MM.1S (cell line): ENCODE data around the gene ISLR.

Experiments used
- EZH2 ChIP-seq: fragments of 300-600 bp; sonication (generic); optimal IDR thresholded peaks from 2 replicates; pipeline ENCODE3; 2017; ENCODE audit warnings: low read depth, mild to moderate bottlenecking, antibody characterized with exemption, low read length, mixed read lengths
- EZH2phosphoT487 ChIP-seq: fragments of 300-600 bp; sonication (generic); IDR thresholded peaks from 2 replicates; pipeline ENCODE4 v1.6.1; 2018; ENCODE audit warnings: antibody characterized with exemption, low read length
- TF ChIP-seq, protein P1 (sequence below): fragments of 300-600 bp; sonication (generic); IDR thresholded peaks from 2 replicates; pipeline ENCODE4 v1.5.1; 2016; ENCODE audit warnings: antibody characterized with exemption, low read length, mixed read lengths

DNA sequence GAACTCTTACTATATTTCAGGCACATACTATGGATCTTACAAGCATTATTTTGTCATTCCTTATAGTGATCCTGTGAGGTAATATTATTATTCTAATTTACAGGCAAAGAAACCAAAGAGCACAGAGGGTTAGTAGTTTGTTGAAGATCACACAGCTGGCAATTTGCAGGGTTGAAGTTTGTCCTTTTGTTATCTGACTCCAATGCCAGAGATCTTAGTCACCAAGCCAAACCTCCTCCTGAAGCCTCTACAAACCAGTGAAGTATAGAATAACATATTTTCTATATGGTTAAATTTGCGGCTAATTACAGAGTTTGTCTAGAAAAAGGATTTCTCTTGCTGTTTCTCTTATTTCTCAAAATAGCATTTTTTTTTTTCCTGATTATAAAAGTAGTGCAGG lies 31.9 kb upstream of the ISLR start:
- TF ChIP-seq, protein P1, sequence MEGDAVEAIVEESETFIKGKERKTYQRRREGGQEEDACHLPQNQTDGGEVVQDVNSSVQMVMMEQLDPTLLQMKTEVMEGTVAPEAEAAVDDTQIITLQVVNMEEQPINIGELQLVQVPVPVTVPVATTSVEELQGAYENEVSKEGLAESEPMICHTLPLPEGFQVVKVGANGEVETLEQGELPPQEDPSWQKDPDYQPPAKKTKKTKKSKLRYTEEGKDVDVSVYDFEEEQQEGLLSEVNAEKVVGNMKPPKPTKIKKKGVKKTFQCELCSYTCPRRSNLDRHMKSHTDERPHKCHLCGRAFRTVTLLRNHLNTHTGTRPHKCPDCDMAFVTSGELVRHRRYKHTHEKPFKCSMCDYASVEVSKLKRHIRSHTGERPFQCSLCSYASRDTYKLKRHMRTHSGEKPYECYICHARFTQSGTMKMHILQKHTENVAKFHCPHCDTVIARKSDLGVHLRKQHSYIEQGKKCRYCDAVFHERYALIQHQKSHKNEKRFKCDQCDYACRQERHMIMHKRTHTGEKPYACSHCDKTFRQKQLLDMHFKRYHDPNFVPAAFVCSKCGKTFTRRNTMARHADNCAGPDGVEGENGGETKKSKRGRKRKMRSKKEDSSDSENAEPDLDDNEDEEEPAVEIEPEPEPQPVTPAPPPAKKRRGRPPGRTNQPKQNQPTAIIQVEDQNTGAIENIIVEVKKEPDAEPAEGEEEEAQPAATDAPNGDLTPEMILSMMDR = no peak
- no peak for TF ChIP-seq EZH2
- no peak for TF ChIP-seq EZH2phosphoT487
